GM12891 (cell line): ENCODE measurements around the gene PCDHA1.

Experiments
- POLR2AphosphoS5 ChIP-seq: IDR thresholded peaks from 2 replicates; pipeline ENCODE4 v1.6.1; 2011; ENCODE audit warnings: low read depth, low read length, control low read depth
- TAF1 ChIP-seq: IDR thresholded peaks from 2 replicates; pipeline ENCODE4 v1.6.1; 2011; ENCODE audit warnings: low read depth, low read length, control low read depth

DNA sequence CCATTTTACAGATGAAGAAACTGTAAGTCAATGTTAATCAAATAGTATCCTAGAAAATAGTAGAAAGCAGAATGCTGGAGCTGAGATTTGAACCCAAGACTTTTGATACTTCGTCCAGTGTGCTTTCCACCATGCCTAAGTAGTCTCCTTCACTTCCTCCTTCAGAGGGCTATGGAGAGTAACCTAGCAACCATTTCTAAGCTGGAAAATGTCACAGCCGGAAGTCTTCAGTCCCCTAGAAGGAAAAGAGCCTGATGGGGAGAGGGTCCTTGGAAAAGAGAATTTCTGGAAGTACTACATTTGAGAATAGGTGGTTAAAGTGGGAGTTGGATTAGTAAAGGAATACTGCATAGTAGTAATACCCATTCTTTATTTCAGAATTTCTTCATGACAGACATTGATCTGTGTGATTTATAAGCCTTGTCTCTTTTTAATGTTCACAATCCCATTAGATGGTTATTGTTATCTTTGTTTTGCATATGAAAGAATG, 213.0 kb downstream of the PCDHA1 start:
- TF ChIP-seq POLR2AphosphoS5 (no peak), TAF1 (no peak)
